Left ventricle myocardium inferior (tissue), 1 donor: Measurements from ENCODE around the gene RARA. TPM values are rescaled to one million over a fixed set of nuclear protein-coding genes. Genes with fewer than 3 reads are reported as not detected.

Experiments
- DNase-seq: peaks from one replicate; pipeline ENCODE4 v3.0.0-alpha.2; 2020
- H3K27ac ChIP-seq: fragments of 200-600 bp; replicated peaks from 2 replicates; pipeline ENCODE4 v1.8.0; 2021
- H3K27me3 ChIP-seq: fragments of 200-600 bp; 2 replicates; pipeline ENCODE4 v1.8.0; 2021; ENCODE audit warnings: low read depth
- H3K36me3 ChIP-seq: fragments of 200-600 bp; 2 replicates; pipeline ENCODE4 v1.8.0; 2021
- H3K4me1 ChIP-seq: fragments of 200-600 bp; 2 replicates; pipeline ENCODE4 v1.8.0; 2021
- H3K4me3 ChIP-seq: fragments of 200-600 bp; 2 replicates; pipeline ENCODE4 v1.8.0; 2021; ENCODE audit warnings: mild to moderate bottlenecking, moderate library complexity
- H3K9me3 ChIP-seq: fragments of 200-600 bp; replicated peaks from 2 replicates; pipeline ENCODE4 v1.8.0; 2021
- CTCF ChIP-seq: fragments of 200-600 bp; IDR thresholded peaks from 2 replicates; pipeline ENCODE4 v1.8.0; 2021; ENCODE audit warnings: antibody characterized with exemption, mild to moderate bottlenecking, borderline replicate concordance
- intact Hi-C: fragments of 100-400 bp; cut with micrococcal nuclease; formaldehyde crosslinking; loops from one replicate; pipeline ENCODE4 v1.11.0; 2022
- total RNA-seq: library from RNA; stranded (reverse); fragmentation: NEBNext Ultra II Directional; extraction: Animal tissue kit (Norgen Biotek cat#: 25700); gene quantifications from one replicate; pipeline ENCODE4 v1.2.1, GENCODE V29; 2021
- donor health status: DM: no; HTN: yes; CAD: no; lungs with severe emphysema.

Gene RARA
- total RNA-seq, 1 donor from 2014 or later: 17.1 TPM

GRCh38 chr17:40321961-40322357 is 13.0 kb downstream of the RARA start:
- H3K36me3 ChIP-seq: no peaks in the 10 kb centered on the region
- peaks cover 98% of the 10 kb centered on the region for H3K4me1 ChIP-seq
- intact Hi-C loops: no loop called here
- peak overlapping the region; percentile 90 for H3K27ac ChIP-seq
- no peaks in the 10 kb centered on the region for H3K27me3 ChIP-seq
- TF ChIP-seq CTCF: no peak
- peak; percentile 79 for DNase-seq
- H3K9me3 ChIP-seq: no peaks in the 10 kb centered on the region
- peak overlapping the region; percentile 78 for H3K4me3 ChIP-seq

- Histone ChIP-seq H3K4me1 (peaks cover 98% of the 10 kb centered on the region), H3K27me3 (no peaks in the 10 kb centered on the region), H3K36me3 (no peaks in the 10 kb centered on the region), H3K9me3 (no peaks in the 10 kb centered on the region), H3K27ac (peak overlapping the region; percentile 90), H3K4me3 (peak overlapping the region; percentile 78)
- peak; percentile 74 for DNase-seq
- no peak for TF ChIP-seq CTCF
- intact Hi-C loops: no loop called here
Observed at GRCh38 chr17:40322358-40323315, 13.7 kb downstream of the RARA start.

- Histone ChIP-seq H3K27ac (peak overlapping the region; percentile 90), H3K4me1 (peaks cover 100% of the 10 kb centered on the region), H3K36me3 (no peaks in the 10 kb centered on the region), H3K9me3 (no peaks in the 10 kb centered on the region), H3K4me3 (peak overlapping the region; percentile 78), H3K27me3 (no peaks in the 10 kb centered on the region)
- DNase-seq: peak; percentile 73
- TF ChIP-seq CTCF: no peak
- intact Hi-C loops: no loop called here
Observed at GRCh38 chr17:40323391-40324381, 14.7 kb downstream of the RARA start.

GRCh38 chr17:40325156-40326013 is 16.4 kb downstream of the RARA start:
- TF ChIP-seq CTCF: no peak
- Histone ChIP-seq H3K4me1 (peaks cover 100% of the 10 kb centered on the region), H3K36me3 (no peaks in the 10 kb centered on the region), H3K9me3 (no peaks in the 10 kb centered on the region), H3K27me3 (no peaks in the 10 kb centered on the region), H3K4me3 (no peak overlapping the region), H3K27ac (peak overlapping the region; percentile 90)
- peak; percentile 14 for DNase-seq
- intact Hi-C loops: no loop called here
